ENCODE results near the gene PM20D2. TPM values are rescaled to one million over a fixed set of nuclear protein-coding genes. Genes with fewer than 3 reads are reported as not detected.
A peak's percentile ranks its signal among the peaks of the same experiment; 100 is the strongest.
"Not testable (repeated sequence)": the region's sequence is repeated elsewhere in the genome, so short reads cannot be mapped to it uniquely, and the experiment has no call there.

The PM20D2 gene, protein sequence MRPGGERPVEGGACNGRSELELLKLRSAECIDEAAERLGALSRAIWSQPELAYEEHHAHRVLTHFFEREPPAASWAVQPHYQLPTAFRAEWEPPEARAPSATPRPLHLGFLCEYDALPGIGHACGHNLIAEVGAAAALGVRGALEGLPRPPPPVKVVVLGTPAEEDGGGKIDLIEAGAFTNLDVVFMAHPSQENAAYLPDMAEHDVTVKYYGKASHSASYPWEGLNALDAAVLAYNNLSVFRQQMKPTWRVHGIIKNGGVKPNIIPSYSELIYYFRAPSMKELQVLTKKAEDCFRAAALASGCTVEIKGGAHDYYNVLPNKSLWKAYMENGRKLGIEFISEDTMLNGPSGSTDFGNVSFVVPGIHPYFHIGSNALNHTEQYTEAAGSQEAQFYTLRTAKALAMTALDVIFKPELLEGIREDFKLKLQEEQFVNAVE
- polyA plus RNA-seq (ENCODE audit: insufficient read length in 3 of 3): 10 to 100 TPM; 31.3 to 31.6 (median 31.4) TPM

DNA sequence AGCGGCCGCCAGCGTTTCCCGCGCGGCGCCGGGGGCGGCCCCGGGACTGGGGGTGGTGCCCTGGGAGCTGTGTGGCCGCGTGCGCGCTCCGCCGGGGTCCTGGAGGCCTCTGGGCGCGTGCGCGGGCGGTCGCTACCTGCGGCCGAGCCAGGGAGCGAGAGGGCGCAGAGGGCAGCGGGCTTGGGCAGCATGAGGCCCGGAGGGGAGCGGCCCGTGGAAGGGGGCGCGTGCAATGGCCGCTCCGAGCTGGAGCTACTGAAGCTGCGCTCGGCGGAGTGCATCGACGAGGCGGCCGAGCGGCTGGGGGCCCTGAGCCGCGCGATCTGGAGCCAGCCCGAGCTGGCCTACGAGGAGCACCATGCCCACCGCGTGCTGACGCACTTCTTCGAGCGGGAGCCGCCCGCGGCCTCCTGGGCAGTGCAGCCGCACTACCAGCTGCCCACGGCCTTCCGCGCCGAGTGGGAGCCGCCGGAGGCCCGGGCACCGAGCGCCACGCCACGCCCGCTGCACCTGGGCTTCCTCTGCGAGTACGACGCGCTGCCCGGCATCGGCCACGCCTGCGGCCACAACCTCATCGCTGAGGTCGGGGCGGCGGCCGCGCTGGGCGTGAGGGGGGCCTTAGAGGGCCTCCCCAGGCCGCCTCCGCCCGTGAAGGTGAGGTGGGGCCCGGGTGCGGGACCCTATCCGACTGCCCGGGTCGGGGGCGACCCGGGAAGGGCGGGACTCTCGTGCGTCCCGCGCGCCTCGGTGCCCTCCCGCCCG is at the start of gene PM20D2:
Gene PM20D2, plus strand, starts transcription at position 100 of the 762 bp plus-strand sequence. Its CDS starts 90 bp downstream, at position 190.
- DNase-seq (ENCODE audit: low read depth in 3 of 3, low spot score in 2 of 3): peak in 2 of 3 donors; percentile 47 to 63

DNA sequence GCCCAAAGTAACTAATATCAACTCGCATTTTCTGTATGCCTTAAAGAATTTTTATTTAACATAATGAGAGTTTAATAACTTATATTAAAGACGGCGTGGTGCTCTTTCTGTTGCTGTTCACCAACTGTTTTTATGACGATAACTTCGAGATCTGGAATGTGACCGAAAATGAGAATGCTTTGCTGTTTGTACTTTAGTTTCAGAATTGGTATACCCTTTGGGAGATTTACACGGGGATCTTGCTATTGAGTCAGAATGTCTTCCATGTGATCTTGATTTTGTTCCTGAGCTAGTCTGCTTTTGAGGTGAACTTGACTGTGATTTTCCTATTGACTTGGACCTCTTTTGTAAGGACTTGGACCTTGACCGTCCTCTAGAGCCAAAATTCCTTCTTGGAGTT is 47.4 kb upstream of the PM20D2 start:
- no peak for DNase-seq (ENCODE audit: low read depth in 3 of 3, low spot score in 2 of 3)

DNA sequence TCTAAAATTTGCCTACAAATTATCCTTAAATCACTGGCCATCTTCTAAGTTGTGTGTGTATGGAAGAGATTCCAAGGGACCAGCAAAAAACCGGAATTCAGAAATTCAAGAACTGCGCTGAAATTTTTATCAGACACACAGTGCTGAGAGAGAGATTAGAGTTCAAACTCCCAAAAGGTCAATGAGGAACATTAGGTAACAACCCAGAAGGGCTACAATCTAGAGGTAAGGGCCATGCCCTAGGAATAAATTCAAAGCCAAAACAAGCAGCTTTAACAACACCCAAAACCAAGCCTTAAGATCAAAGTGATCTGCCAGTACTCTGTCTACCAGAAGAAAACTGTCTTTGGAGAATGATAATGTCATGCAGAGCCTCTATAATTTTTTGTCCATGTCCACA is 45.7 kb upstream of the PM20D2 start:
- DNase-seq (ENCODE audit: low read depth in 3 of 3, low spot score in 2 of 3): no peak

- DNase-seq (ENCODE audit: low read depth in 3 of 3, low spot score in 2 of 3): no peak
Measured at GRCh38 chr6:89110284-89110683, 35.6 kb upstream of the PM20D2 start.

DNA sequence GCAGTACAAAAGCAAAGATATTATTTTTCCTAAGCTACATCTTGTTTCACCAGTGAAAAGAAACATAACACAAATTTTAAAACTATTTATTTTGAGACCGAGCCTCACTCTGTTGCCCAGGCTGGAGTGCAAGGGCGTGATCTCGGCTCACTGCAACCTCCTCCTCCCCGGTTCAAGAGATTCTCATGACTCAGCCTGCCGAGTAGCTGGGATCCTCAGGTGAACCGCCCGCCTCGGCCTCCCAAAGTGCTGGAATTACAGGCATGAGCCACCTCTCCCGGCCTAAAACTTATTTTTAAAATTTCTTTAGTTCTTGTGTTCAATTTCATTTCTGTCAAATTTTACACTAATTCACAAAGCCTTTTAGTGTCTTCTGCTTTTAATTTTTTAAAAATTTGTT is 33.9 kb upstream of the PM20D2 start:
- DNase-seq (ENCODE audit: low read depth in 3 of 3, low spot score in 2 of 3): no peak

DNA sequence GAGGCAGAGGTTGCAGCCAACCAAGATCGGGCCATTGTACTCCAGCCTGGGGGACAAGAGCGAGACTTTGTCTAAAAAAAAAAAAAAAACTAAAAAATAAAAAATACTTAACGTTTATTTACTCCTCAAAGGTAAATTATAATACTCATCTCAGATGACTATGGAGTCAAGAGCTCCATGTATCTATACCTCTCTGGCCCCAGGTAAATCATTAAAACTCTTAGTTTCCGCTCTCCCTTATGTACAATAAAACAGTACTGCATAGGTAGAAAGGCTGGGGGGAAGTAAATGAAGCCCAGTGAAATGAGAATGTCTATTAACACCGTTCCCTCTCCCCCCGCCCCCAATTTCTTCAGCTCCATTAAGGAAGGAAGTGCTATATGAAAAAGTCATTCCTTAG is 29.2 kb upstream of the PM20D2 start:
- DNase-seq (ENCODE audit: low read depth in 3 of 3, low spot score in 2 of 3): no peak

- peak in 1 of 3 donors; percentile 43 for DNase-seq (ENCODE audit: low read depth in 3 of 3, low spot score in 2 of 3)
Measured at GRCh38 chr6:89117211-89118108, 28.4 kb upstream of the PM20D2 start, which contains the start of gene SRSF12. SRSF12 (minus strand) TSS chr6:89118071; CDS start chr6:89117887, 184 bp downstream.

- DNase-seq (ENCODE audit: low read depth in 3 of 3, low spot score in 2 of 3): no peak
Measured at GRCh38 chr6:89118931-89119330, 26.9 kb upstream of the PM20D2 start.

GRCh38 chr6:89120371-89120770 is 25.5 kb upstream of the PM20D2 start:
- DNase-seq (ENCODE audit: low read depth in 3 of 3, low spot score in 2 of 3): no peak

GRCh38 chr6:89121934-89122333 is 23.9 kb upstream of the PM20D2 start:
- DNase-seq (ENCODE audit: low read depth in 3 of 3, low spot score in 2 of 3): no peak

DNA sequence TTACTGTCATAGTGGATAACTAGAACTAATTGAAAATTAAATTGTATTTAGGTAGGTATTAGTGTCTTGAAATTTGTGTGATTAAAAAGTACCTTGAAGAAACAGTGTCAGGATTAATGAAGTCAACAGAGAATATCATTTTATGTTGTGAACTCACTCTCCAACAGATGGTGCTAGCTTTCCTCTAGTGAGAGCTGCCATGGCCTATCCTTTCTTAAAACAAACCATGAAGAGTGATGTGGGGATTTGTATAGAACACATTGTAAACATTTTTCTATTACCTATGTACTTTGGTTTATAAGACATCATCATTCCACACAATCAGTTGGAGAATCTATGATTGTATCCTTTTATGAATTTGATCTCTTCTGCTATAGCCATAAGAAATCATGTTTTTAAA is 23.2 kb upstream of the PM20D2 start:
- DNase-seq (ENCODE audit: low read depth in 3 of 3, low spot score in 2 of 3): no peak

DNA sequence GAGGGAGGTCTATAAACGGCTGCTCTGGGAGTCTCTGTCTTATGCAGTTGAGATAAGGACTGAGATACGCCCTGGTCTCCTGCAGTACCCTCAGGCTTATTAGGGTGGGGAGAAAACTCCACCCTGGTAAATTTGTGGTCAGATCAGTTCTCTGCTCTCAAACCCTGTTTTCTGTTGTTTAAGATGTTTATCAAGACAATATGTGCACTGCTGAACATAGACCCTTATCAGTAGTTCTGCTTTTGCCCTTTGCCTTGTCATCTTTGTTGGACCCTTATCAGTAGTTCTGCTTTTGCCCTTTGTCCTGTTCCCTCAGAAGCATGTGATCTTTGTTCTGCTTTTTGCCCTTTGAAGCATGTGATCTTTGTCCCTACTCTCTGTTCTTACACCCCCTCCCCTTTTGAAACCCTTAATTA is 17.6 kb upstream of the PM20D2 start:
- not testable (repeated sequence) for DNase-seq (ENCODE audit: low read depth in 3 of 3, low spot score in 2 of 3)

DNA sequence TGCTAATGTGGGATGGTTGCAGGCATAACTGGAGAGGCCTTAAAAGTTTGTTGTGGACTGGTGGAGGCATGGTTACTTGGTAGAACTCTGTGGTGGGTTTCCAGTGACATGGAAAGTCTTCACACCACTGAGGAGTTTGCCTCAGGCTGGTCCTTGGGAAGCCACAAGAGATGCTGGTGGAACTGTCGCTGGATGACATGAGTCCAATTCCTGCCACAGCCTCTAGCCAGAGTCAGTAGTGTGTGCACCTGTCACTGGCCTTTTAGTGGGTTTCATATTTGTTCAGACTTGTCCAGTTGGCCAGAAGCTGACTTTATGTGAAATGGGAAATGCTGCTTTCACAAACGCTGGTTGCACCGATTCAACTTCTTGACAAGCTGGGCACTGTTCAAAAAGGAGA is 14.3 kb upstream of the PM20D2 start:
- no peak for DNase-seq (ENCODE audit: low read depth in 3 of 3, low spot score in 2 of 3)

GRCh38 chr6:89132057-89132456 is 13.8 kb upstream of the PM20D2 start:
- no peak for DNase-seq (ENCODE audit: low read depth in 3 of 3, low spot score in 2 of 3)

GRCh38 chr6:89133981-89134380 is 11.9 kb upstream of the PM20D2 start:
- no peak for DNase-seq (ENCODE audit: low read depth in 3 of 3, low spot score in 2 of 3)

DNA sequence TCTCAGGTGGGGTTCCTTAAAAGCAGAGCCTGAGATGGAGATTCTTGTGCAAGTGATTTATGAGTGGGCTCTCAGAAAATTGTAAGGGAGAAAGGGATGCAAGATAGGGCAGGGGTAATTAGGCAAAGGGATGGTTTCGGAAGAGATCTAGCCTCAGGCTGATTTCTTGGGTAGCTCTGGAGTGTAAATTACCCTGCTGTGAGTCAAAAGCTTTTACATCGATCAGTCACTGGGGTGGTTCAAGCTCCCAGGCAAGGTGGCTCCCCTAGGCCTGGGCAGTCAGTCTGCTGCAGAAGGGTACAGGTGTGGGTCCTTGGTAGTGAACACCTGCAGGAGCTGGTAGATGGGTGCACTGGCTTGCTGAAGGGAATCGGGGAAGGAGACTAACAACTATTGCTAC is 11.1 kb upstream of the PM20D2 start:
- DNase-seq (ENCODE audit: low read depth in 3 of 3, low spot score in 2 of 3): no peak

- DNase-seq (ENCODE audit: low read depth in 3 of 3, low spot score in 2 of 3): no peak
Measured at GRCh38 chr6:89138173-89138572, 7.7 kb upstream of the PM20D2 start.

- DNase-seq (ENCODE audit: low read depth in 3 of 3, low spot score in 2 of 3): no peak
Measured at GRCh38 chr6:89139509-89140346, 6.1 kb upstream of the PM20D2 start.

- DNase-seq (ENCODE audit: low read depth in 3 of 3, low spot score in 2 of 3): no peak
Measured at GRCh38 chr6:89140347-89141156, 5.3 kb upstream of the PM20D2 start.

Data from right renal cortex interstitium (tissue), 3 donors.